Measurements from ENCODE around the gene CRLF3. TPM values are rescaled to one million over a fixed set of nuclear protein-coding genes. Genes with fewer than 3 reads are reported as not detected.
A peak's percentile ranks its signal among the peaks of the same experiment; 100 is the strongest.

Gene CRLF3
- total RNA-seq: 10 to 100 TPM in 3 of 4 donors, 1 to 10 TPM in 1; 7.0 to 18.4 (median 11.4) TPM

GRCh38 chr17:30824356-30825145 is at the start of gene CRLF3:
Gene CRLF3 (minus strand): TSS chr17:30824692. CDS start chr17:30824651, 41 bp downstream.
- ATAC-seq: peak; percentile 99
- H3K4me1 ChIP-seq: peaks cover 0 to 47% (median 0%) of the 10 kb centered on the region in 3 donors
- H3K4me3 ChIP-seq: peak within 1 kb of the TSS; percentile 58 to 76
- 1 to 10% methylated on average over 9 to 15 of the region's 75 CpGs for WGBS, 2 donors (ENCODE audit: low coverage in 1 of 2)
- peak within 1 kb of the TSS; percentile 1 to 92 (median 70) for H3K27ac ChIP-seq
- peak; percentile 48 to 60 for TF ChIP-seq POLR2A (IDR thresholded peaks at IDR 0.05)
- peak in 3 of 4 experiments; percentile 53 to 79 (median 62) for TF ChIP-seq CTCF (IDR thresholded peaks at IDR 0.05)
- no peak for TF ChIP-seq EP300 (IDR thresholded peaks at IDR 0.05)
- TF ChIP-seq POLR2AphosphoS5 (IDR thresholded peaks at IDR 0.05): peak; percentile 54
- no peaks in the 10 kb centered on the region for H3K9me3 ChIP-seq
- H3K36me3 ChIP-seq: no peaks in the 10 kb centered on the region
- no peaks in the 10 kb centered on the region for H3K27me3 ChIP-seq

- WGBS, 2 donors (ENCODE audit: low coverage in 1 of 2): 82 to 91% methylated on average over 2 to 4 of the region's 6 CpGs
- no peak overlapping the region for H3K4me3 ChIP-seq
- no peaks in the 10 kb centered on the region for H3K4me1 ChIP-seq
- no peaks in the 10 kb centered on the region for H3K9me3 ChIP-seq
- H3K36me3 ChIP-seq: peaks cover 0 to 20% of the 10 kb centered on the region in 2 donors
- no peaks in the 10 kb centered on the region for H3K27me3 ChIP-seq
- no peak overlapping the region for H3K27ac ChIP-seq
- TF ChIP-seq EP300 (IDR thresholded peaks at IDR 0.05) (no peak), POLR2A (IDR thresholded peaks at IDR 0.05) (no peak), POLR2AphosphoS5 (IDR thresholded peaks at IDR 0.05) (no peak), CTCF (IDR thresholded peaks at IDR 0.05) (no peak)
- no peak for ATAC-seq
Observed at GRCh38 chr17:30869005-30869404, 44.5 kb upstream of the CRLF3 start.

GRCh38 chr17:30864636-30865035 is 40.1 kb upstream of the CRLF3 start:
- Histone ChIP-seq H3K9me3 (no peaks in the 10 kb centered on the region), H3K36me3 (peaks cover 0 to 9% of the 10 kb centered on the region in 2 donors), H3K27ac (no peak overlapping the region), H3K27me3 (no peaks in the 10 kb centered on the region), H3K4me3 (no peak overlapping the region), H3K4me1 (no peaks in the 10 kb centered on the region)
- ATAC-seq: no peak
- 92 to 100% methylated on average over 1 of the region's 1 CpG for WGBS, 2 donors (ENCODE audit: low coverage in 1 of 2)
- TF ChIP-seq POLR2A (IDR thresholded peaks at IDR 0.05) (no peak), POLR2AphosphoS5 (IDR thresholded peaks at IDR 0.05) (no peak), CTCF (IDR thresholded peaks at IDR 0.05) (no peak), EP300 (IDR thresholded peaks at IDR 0.05) (no peak)

GRCh38 chr17:30858556-30859250 is 34.2 kb upstream of the CRLF3 start:
- no peaks in the 10 kb centered on the region for H3K36me3 ChIP-seq
- H3K4me1 ChIP-seq: no peaks in the 10 kb centered on the region
- TF ChIP-seq POLR2AphosphoS5 (IDR thresholded peaks at IDR 0.05) (no peak), CTCF (IDR thresholded peaks at IDR 0.05) (no peak)
- H3K9me3 ChIP-seq: no peaks in the 10 kb centered on the region
- ATAC-seq: no peak
- 85 to 93% methylated on average over 2 to 6 of the region's 9 CpGs for WGBS, 2 donors (ENCODE audit: low coverage in 1 of 2)
- H3K27me3 ChIP-seq: no peaks in the 10 kb centered on the region
- H3K27ac ChIP-seq: no peak overlapping the region
- H3K4me3 ChIP-seq: no peak overlapping the region

Measured in gastroesophageal sphincter (tissue), 4 donors.